Vagina (tissue), 2 donors: ENCODE measurements around the gene ITPKA. TPM values are rescaled to one million over a fixed set of nuclear protein-coding genes. Genes with fewer than 3 reads are reported as not detected.

Experiments
- DNase-seq, 2 donors: peaks; one replicate each; pipeline ENCODE4 v3.0.0-alpha.2; 2017; ENCODE audit errors: extremely low spot score in 2 of 2
- H3K27ac ChIP-seq: fragments of 200-600 bp; sonication (generic); one replicate; pipeline ENCODE4 v1.5.1; 2019
- H3K27me3 ChIP-seq: fragments of 200-600 bp; sonication (generic); one replicate; pipeline ENCODE4 v1.5.1; 2019
- H3K36me3 ChIP-seq, 2 donors: fragments of 200-600 bp; sonication (generic); one replicate each; pipeline ENCODE4 v1.5.1; 2017 to 2019
- H3K4me1 ChIP-seq: fragments of 200-600 bp; sonication (generic); one replicate; pipeline ENCODE4 v1.5.1; 2019
- H3K4me3 ChIP-seq, 2 donors: fragments of 200-600 bp; sonication (generic); 1 replicate in 1 of 2; 2 replicates in 1 of 2; pipeline ENCODE4 v1.5.1; 2016 to 2019
- H3K9me3 ChIP-seq: fragments of 200-600 bp; sonication (generic); one replicate; pipeline ENCODE4 v1.5.1; 2019
- POLR2A ChIP-seq, 2 donors: fragments of 450-650 bp; IDR thresholded peaks; one replicate each; pipeline ENCODE4 v1.6.1; 2017; ENCODE audit warnings: antibody characterized with exemption in 2 of 2, mild to moderate bottlenecking in 2 of 2, moderate library complexity in 2 of 2
- POLR2AphosphoS5 ChIP-seq, 2 donors: sonication (generic); formaldehyde crosslinking; IDR thresholded peaks; one replicate each; pipeline ENCODE4 v1.9.0; 2017; ENCODE audit warnings: antibody characterized with exemption in 2 of 2, mild to moderate bottlenecking in 2 of 2, low read depth in 1 of 2; ENCODE audit not compliant: insufficient read depth in 1 of 2
- intact Hi-C: fragments of 100-400 bp; cut with DNase I; formaldehyde crosslinking; loops from one replicate; pipeline ENCODE4 v1.15.1; 2023
- total RNA-seq: library from RNA; depleted of rRNA; stranded (reverse); fragments of >200 nt; gene quantifications from one replicate; pipeline ENCODE4 v1.2.3, GENCODE V29; 2016
- TF ChIP-seq, protein P1 (sequence below), 3 experiments: fragments of 450-650 bp in 2 of 3; fragments of 200-600 bp in 1 of 3; sonication (generic) in 1 of 3; IDR thresholded peaks; one replicate each; pipeline ENCODE4 v1.5.1; 2017 to 2019; ENCODE audit warnings: antibody characterized with exemption in 3 of 3, mild to moderate bottlenecking in 2 of 3, moderate library complexity in 2 of 3

Gene ITPKA
- total RNA-seq, 1 donor from 2014 or later, result not detected

DNA sequence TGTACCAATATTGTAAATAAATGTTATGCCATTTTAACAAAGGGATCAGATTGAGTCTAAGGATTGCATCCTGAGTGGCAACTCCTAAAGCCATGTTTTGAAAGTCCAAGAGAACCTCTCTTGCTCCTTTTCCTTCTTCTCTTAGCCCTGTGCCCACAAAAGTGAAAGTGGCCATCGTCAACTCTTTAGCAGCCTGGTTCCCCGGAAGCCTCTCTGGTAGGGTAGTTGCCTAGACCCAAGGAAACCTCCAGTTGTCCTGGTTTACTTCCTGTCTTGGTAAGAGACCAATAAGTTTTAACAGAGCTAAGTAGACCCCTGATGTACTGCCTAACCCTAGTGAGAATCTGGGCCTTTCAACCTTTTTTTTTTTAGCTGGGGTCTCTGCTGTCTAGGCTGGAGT lies 10.2 kb upstream of the ITPKA start:
- TF ChIP-seq, protein P1, sequence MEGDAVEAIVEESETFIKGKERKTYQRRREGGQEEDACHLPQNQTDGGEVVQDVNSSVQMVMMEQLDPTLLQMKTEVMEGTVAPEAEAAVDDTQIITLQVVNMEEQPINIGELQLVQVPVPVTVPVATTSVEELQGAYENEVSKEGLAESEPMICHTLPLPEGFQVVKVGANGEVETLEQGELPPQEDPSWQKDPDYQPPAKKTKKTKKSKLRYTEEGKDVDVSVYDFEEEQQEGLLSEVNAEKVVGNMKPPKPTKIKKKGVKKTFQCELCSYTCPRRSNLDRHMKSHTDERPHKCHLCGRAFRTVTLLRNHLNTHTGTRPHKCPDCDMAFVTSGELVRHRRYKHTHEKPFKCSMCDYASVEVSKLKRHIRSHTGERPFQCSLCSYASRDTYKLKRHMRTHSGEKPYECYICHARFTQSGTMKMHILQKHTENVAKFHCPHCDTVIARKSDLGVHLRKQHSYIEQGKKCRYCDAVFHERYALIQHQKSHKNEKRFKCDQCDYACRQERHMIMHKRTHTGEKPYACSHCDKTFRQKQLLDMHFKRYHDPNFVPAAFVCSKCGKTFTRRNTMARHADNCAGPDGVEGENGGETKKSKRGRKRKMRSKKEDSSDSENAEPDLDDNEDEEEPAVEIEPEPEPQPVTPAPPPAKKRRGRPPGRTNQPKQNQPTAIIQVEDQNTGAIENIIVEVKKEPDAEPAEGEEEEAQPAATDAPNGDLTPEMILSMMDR (IDR thresholded peaks at IDR 0.05), result no peak
- TF ChIP-seq POLR2AphosphoS5 (IDR thresholded peaks at IDR 0.05; ENCODE audit: insufficient read depth in 1 of 2, low read depth in 1 of 2), result no peak
- no peak for TF ChIP-seq POLR2A (IDR thresholded peaks at IDR 0.05)
- Histone ChIP-seq H3K27ac (no peak overlapping the region), H3K4me3 (no peak overlapping the region), H3K27me3 (no peaks in the 10 kb centered on the region), H3K36me3 (peaks cover 0 to 44% of the 10 kb centered on the region in 2 donors), H3K9me3 (no peaks in the 10 kb centered on the region), H3K4me1 (no peaks in the 10 kb centered on the region)
- no peak for DNase-seq
- intact Hi-C loops, result no loop called here

DNA sequence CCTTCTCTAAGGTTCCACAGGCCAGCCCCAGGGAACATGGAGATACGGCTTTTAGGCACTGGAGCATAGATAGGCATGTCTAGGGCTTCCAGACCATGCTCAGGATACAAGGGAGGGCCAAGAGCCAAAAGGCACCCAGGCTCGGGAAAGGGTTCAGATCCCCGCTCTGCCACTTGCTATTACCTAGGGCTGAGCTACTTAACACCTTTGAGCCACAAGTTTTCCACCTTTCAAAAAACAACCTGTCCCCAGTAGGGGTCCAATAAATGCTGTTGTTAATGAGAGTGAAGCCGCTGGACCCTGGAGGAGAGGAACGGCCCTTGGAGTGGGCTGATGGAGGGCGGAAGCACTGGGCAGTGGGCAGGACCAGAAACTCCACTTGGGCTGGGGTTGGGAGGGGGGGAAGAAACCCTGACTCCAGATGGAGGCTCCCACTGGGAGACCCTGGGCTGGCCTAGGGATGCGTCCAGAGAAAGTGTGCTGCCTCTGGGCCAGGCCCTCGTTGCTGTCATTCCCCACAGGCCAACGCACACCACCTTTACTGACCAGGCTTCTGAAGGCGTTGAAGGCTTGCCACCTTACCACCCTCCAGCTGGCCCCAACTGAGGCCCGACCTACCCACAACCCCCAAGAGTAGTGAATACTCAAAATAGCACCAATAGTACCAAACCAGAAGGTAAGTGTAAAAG lies 8.6 kb upstream of the ITPKA start:
- Histone ChIP-seq H3K27ac (no peak overlapping the region), H3K36me3 (peaks cover 0 to 28% of the 10 kb centered on the region in 2 donors), H3K4me1 (no peaks in the 10 kb centered on the region), H3K27me3 (no peaks in the 10 kb centered on the region), H3K4me3 (no peak overlapping the region), H3K9me3 (no peaks in the 10 kb centered on the region)
- TF ChIP-seq POLR2A (IDR thresholded peaks at IDR 0.05) (no peak), POLR2AphosphoS5 (IDR thresholded peaks at IDR 0.05; ENCODE audit: insufficient read depth in 1 of 2, low read depth in 1 of 2) (no peak)
- TF ChIP-seq, protein P1 (IDR thresholded peaks at IDR 0.05), result no peak
- DNase-seq, result no peak
- intact Hi-C loops, result no loop called here

DNA sequence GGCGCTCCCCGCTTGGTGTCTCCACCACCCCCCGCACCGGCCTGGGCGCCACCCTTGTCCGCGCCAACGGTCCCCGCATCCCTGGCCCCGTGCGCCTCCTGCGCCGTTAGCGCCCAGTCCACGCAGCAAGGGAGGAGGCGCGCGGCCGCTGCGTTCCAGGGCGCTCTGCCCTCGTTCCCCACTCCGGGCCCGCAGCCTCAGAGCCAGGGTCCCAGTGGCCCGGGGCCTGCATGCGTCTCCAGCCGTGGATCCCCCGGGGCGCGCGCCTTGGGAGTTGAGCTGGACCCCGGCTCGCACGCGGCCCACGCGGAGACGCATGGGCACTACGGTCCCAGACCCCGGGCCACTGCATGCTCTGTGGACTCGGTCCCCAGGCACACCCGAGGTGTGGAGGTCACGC lies 7.4 kb upstream of the ITPKA start:
- Histone ChIP-seq H3K4me3 (no peak overlapping the region), H3K36me3 (peaks cover 0 to 18% of the 10 kb centered on the region in 2 donors), H3K27me3 (no peaks in the 10 kb centered on the region), H3K9me3 (no peaks in the 10 kb centered on the region), H3K27ac (no peak overlapping the region), H3K4me1 (no peaks in the 10 kb centered on the region)
- TF ChIP-seq POLR2A (IDR thresholded peaks at IDR 0.05) (no peak), POLR2AphosphoS5 (IDR thresholded peaks at IDR 0.05; ENCODE audit: insufficient read depth in 1 of 2, low read depth in 1 of 2) (no peak)
- TF ChIP-seq, protein P1 (IDR thresholded peaks at IDR 0.05), result no peak
- DNase-seq, result no peak
- intact Hi-C loops, result no loop called here

DNA sequence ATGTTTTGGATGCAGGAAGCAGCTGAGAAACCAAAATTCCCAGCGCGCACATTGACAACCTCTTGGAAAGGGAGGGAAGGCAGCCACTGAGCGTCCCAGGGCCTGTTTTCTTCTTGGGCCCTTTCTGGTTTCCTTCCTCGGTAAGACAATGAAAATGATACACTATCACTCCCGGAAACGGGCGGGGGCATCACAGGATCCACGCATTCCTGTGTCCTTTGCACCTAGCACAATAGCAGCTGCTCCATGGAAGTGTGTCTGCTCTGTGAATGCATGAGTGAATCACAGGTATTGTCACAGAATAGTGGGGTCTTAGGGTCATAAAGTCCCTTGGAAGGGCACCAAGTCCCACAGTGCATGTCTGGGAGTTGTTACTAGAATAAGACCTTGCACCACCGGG lies 6.3 kb upstream of the ITPKA start:
- intact Hi-C loops, result no loop called here
- H3K4me3 ChIP-seq, result no peak overlapping the region
- no peaks in the 10 kb centered on the region for H3K27me3 ChIP-seq
- no peak overlapping the region for H3K27ac ChIP-seq
- TF ChIP-seq POLR2A (IDR thresholded peaks at IDR 0.05) (no peak), POLR2AphosphoS5 (IDR thresholded peaks at IDR 0.05; ENCODE audit: insufficient read depth in 1 of 2, low read depth in 1 of 2) (no peak)
- TF ChIP-seq, protein P1 (IDR thresholded peaks at IDR 0.05), result no peak
- H3K4me1 ChIP-seq, result peaks cover 5% of the 10 kb centered on the region
- no peaks in the 10 kb centered on the region for H3K9me3 ChIP-seq
- H3K36me3 ChIP-seq, result peaks cover 0 to 7% of the 10 kb centered on the region in 2 donors
- no peak for DNase-seq

DNA sequence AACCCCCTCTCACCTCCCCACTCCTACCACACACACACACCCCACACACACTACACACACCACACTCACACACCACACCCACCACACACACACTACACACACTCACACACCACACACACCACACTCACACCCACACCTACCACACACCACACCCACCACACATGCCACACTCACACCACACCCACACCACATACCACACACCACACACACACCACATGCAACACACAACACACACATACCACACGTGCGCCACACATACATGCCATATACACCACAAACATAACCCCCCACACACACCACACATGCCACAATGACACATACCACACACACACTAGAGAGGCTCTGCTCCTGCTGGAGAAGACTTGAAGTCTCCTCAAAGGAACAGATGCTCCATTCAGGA lies 5.9 kb upstream of the ITPKA start:
- no peak overlapping the region for H3K4me3 ChIP-seq
- DNase-seq, result no peak
- intact Hi-C loops, result no loop called here
- H3K27me3 ChIP-seq, result no peaks in the 10 kb centered on the region
- no peak for TF ChIP-seq POLR2A (IDR thresholded peaks at IDR 0.05)
- TF ChIP-seq POLR2AphosphoS5 (IDR thresholded peaks at IDR 0.05; ENCODE audit: insufficient read depth in 1 of 2, low read depth in 1 of 2), result no peak
- TF ChIP-seq, protein P1 (IDR thresholded peaks at IDR 0.05), result no peak
- no peak overlapping the region for H3K27ac ChIP-seq
- peaks cover 9% of the 10 kb centered on the region for H3K4me1 ChIP-seq
- peaks cover 0 to 2% of the 10 kb centered on the region in 2 donors for H3K36me3 ChIP-seq
- no peaks in the 10 kb centered on the region for H3K9me3 ChIP-seq
